Mesenchymal stem cell (in vitro differentiated cells and primary cell): Measurements from ENCODE around the gene KIF26B.

Source experiments
- DNase-seq: peaks from one replicate; pipeline ENCODE4 v3.0.0-alpha.2; 2013
- H2AFZ ChIP-seq: one replicate; pipeline ENCODE4 v1.6.1; 2013; ENCODE audit warnings: low read depth, mild to moderate bottlenecking, control low read depth, inconsistent platforms, low read length, moderate library complexity
- H2AK5ac ChIP-seq: 2 replicates; pipeline ENCODE4 v1.6.1; 2013; ENCODE audit warnings: low read length, moderate library complexity, mild to moderate bottlenecking, inconsistent platforms; ENCODE audit not compliant: severe bottlenecking
- H2BK120ac ChIP-seq: one replicate; pipeline ENCODE4 v1.6.1; 2013; ENCODE audit warnings: low read depth, mild to moderate bottlenecking, inconsistent platforms, low read length, moderate library complexity
- H2BK12ac ChIP-seq, 2 experiments: one replicate each; pipeline ENCODE4 v1.6.1; 2013; ENCODE audit warnings: inconsistent platforms in 2 of 2, low read length in 2 of 2, mild to moderate bottlenecking in 2 of 2, moderate library complexity in 2 of 2, control low read depth in 1 of 2
- H2BK15ac ChIP-seq: one replicate; pipeline ENCODE4 v1.6.1; 2013; ENCODE audit warnings: mild to moderate bottlenecking, low read depth, inconsistent platforms; ENCODE audit not compliant: poor library complexity, severe bottlenecking
- H2BK5ac ChIP-seq: 2 replicates; pipeline ENCODE4 v1.6.1; 2013; ENCODE audit warnings: low read depth, mild to moderate bottlenecking, low read length, control low read depth, inconsistent platforms; ENCODE audit not compliant: poor library complexity, severe bottlenecking
- H3K14ac ChIP-seq, 2 experiments: one replicate each; pipeline ENCODE4 v1.6.1; 2013; ENCODE audit warnings: inconsistent platforms in 2 of 2, low read length in 2 of 2, control low read depth in 1 of 2, mild to moderate bottlenecking in 1 of 2, moderate library complexity in 1 of 2
- H3K18ac ChIP-seq, 2 experiments: one replicate each; pipeline ENCODE4 v1.6.1; 2013; ENCODE audit warnings: inconsistent platforms in 2 of 2, low read length in 2 of 2, control low read depth in 1 of 2, low read depth in 1 of 2, mild to moderate bottlenecking in 1 of 2
- H3K23ac ChIP-seq, 2 experiments: one replicate each; pipeline ENCODE4 v1.6.1; 2013; ENCODE audit warnings: inconsistent platforms in 2 of 2, low read length in 2 of 2, mild to moderate bottlenecking in 2 of 2, moderate library complexity in 2 of 2, control low read depth in 1 of 2
- H3K27ac ChIP-seq: 2 replicates; pipeline ENCODE4 v1.5.1; 2013; ENCODE audit warnings: mild to moderate bottlenecking, moderate library complexity, low read length, control low read depth, inconsistent platforms; ENCODE audit not compliant: poor library complexity, severe bottlenecking
- H3K27me3 ChIP-seq, 2 experiments: 2 replicates each; pipeline versions ENCODE4 v1.6.1 to v1.7.0; 2013; ENCODE audit warnings: low read length in 2 of 2, mild to moderate bottlenecking in 2 of 2, moderate library complexity in 2 of 2, control low read depth in 1 of 2, inconsistent platforms in 1 of 2; ENCODE audit not compliant: control insufficient read depth in 1 of 2, insufficient read depth in 1 of 2
- H3K36me3 ChIP-seq, 2 experiments: 2 replicates each; pipeline versions ENCODE4 v1.6.1 to v1.7.0; 2013; ENCODE audit warnings: low read length in 2 of 2, control low read depth in 1 of 2, inconsistent platforms in 1 of 2, low read depth in 1 of 2, mild to moderate bottlenecking in 1 of 2; ENCODE audit not compliant: insufficient read depth in 2 of 2, control insufficient read depth in 1 of 2
- H3K4ac ChIP-seq, 2 experiments: one replicate each; pipeline ENCODE4 v1.6.1; 2013; ENCODE audit warnings: inconsistent platforms in 2 of 2, low read length in 2 of 2, mild to moderate bottlenecking in 2 of 2, moderate library complexity in 2 of 2, control low read depth in 1 of 2, low read depth in 1 of 2
- H3K4me1 ChIP-seq: 2 replicates; pipeline ENCODE4 v1.6.1; 2013; ENCODE audit warnings: low read depth, low read length, control low read depth; ENCODE audit not compliant: control insufficient read depth, insufficient read depth
- H3K4me2 ChIP-seq: 2 replicates; pipeline ENCODE4 v1.6.1; 2013; ENCODE audit warnings: low read length, mild to moderate bottlenecking, inconsistent platforms; ENCODE audit not compliant: poor library complexity, severe bottlenecking
- H3K4me3 ChIP-seq, 2 experiments: 2 replicates each; pipeline versions ENCODE4 v1.5.1 to v1.7.0; 2013; ENCODE audit warnings: low read length in 2 of 2, mild to moderate bottlenecking in 2 of 2, control low read depth in 1 of 2, low read depth in 1 of 2; ENCODE audit not compliant: insufficient read depth in 1 of 2
- H3K79me1 ChIP-seq: replicated peaks from 2 replicates; pipeline ENCODE4 v1.6.1; 2013; ENCODE audit warnings: mild to moderate bottlenecking, control low read depth, low read length, inconsistent platforms; ENCODE audit not compliant: poor library complexity, severe bottlenecking
- H3K9ac ChIP-seq: 2 replicates; pipeline ENCODE4 v1.7.0; 2013; ENCODE audit warnings: mild to moderate bottlenecking, low read length, moderate library complexity
- H3K9me3 ChIP-seq: 2 replicates; pipeline ENCODE4 v1.7.0; 2013; ENCODE audit warnings: mild to moderate bottlenecking, low read length; ENCODE audit not compliant: control insufficient read depth
- H4K8ac ChIP-seq: one replicate; pipeline ENCODE4 v1.6.1; 2013; ENCODE audit warnings: inconsistent platforms, mild to moderate bottlenecking, low read length, moderate library complexity
- H4K91ac ChIP-seq: one replicate; pipeline ENCODE4 v1.6.1; 2013; ENCODE audit warnings: mild to moderate bottlenecking, low read length, inconsistent platforms
- WGBS: methylation state at CpG from one replicate; pipeline ENCODE4 v1.1.7; 2013; ENCODE audit warnings: mixed read lengths; 5-methylcytosine and 5-hydroxymethylcytosine counted together

Gene KIF26B

GRCh38 chr1:245211761-245212160 is 57.0 kb downstream of the KIF26B start:
- Histone ChIP-seq H3K4me3 (no peak overlapping the region), H3K4me1 (peaks cover 2% of the 10 kb centered on the region), H3K79me1 (no peaks in the 10 kb centered on the region), H3K27ac (no peak overlapping the region), H2BK5ac (no peak overlapping the region), H3K9ac (no peak overlapping the region), H4K91ac (no peak overlapping the region), H2AFZ (no peak overlapping the region), H3K4me2 (no peak overlapping the region), H2BK12ac (no peak overlapping the region), H3K4ac (no peak overlapping the region), H2BK120ac (no peak overlapping the region), H3K14ac (no peak overlapping the region), H3K23ac (no peak overlapping the region), H2BK15ac (no peak overlapping the region), H3K9me3 (peaks cover 21% of the 10 kb centered on the region), H3K27me3 (peaks cover 0 to 4% of the 10 kb centered on the region in 2 experiments), H2AK5ac (no peak overlapping the region), H3K36me3 (no peaks in the 10 kb centered on the region), H3K18ac (no peak overlapping the region), H4K8ac (no peak overlapping the region)
- no peak for DNase-seq
- 90% methylated on average over 10 of the region's 10 CpGs for WGBS

GRCh38 chr1:245212221-245212710 is 57.5 kb downstream of the KIF26B start:
- H3K23ac ChIP-seq, result no peak overlapping the region
- no peak overlapping the region for H4K91ac ChIP-seq
- no peak overlapping the region for H2BK5ac ChIP-seq
- no peak overlapping the region for H2BK12ac ChIP-seq
- no peak overlapping the region for H2BK15ac ChIP-seq
- no peak overlapping the region for H3K9ac ChIP-seq
- H3K4me2 ChIP-seq, result no peak overlapping the region
- no peaks in the 10 kb centered on the region for H3K36me3 ChIP-seq
- H3K27ac ChIP-seq, result no peak overlapping the region
- H3K4ac ChIP-seq, result no peak overlapping the region
- no peak overlapping the region for H3K14ac ChIP-seq
- no peak overlapping the region for H3K4me3 ChIP-seq
- H4K8ac ChIP-seq, result no peak overlapping the region
- H2AFZ ChIP-seq, result no peak overlapping the region
- H3K4me1 ChIP-seq, result peaks cover 2% of the 10 kb centered on the region
- H3K18ac ChIP-seq, result no peak overlapping the region
- H2AK5ac ChIP-seq, result no peak overlapping the region
- H2BK120ac ChIP-seq, result no peak overlapping the region
- H3K9me3 ChIP-seq, result peaks cover 16% of the 10 kb centered on the region
- 92% methylated on average over 15 of the region's 15 CpGs for WGBS
- peaks cover 0 to 4% of the 10 kb centered on the region in 2 experiments for H3K27me3 ChIP-seq
- no peak for DNase-seq
- no peaks in the 10 kb centered on the region for H3K79me1 ChIP-seq

GRCh38 chr1:245213066-245213831 is 58.5 kb downstream of the KIF26B start:
- Histone ChIP-seq H3K4me2 (no peak overlapping the region), H3K18ac (no peak overlapping the region), H3K9ac (no peak overlapping the region), H3K27ac (no peak overlapping the region), H4K8ac (no peak overlapping the region), H3K27me3 (peaks cover 0 to 4% of the 10 kb centered on the region in 2 experiments), H3K14ac (peak overlapping the region in 1 of 2 experiments; percentile 44), H2AFZ (no peak overlapping the region), H3K4me1 (peaks cover 2% of the 10 kb centered on the region), H4K91ac (no peak overlapping the region), H3K9me3 (peaks cover 6% of the 10 kb centered on the region), H2BK12ac (no peak overlapping the region), H2BK15ac (no peak overlapping the region), H3K4me3 (no peak overlapping the region), H3K23ac (no peak overlapping the region), H3K36me3 (no peaks in the 10 kb centered on the region), H2BK120ac (no peak overlapping the region), H3K4ac (no peak overlapping the region), H3K79me1 (no peaks in the 10 kb centered on the region), H2AK5ac (no peak overlapping the region), H2BK5ac (no peak overlapping the region)
- DNase-seq, result no peak
- WGBS, result 86% methylated on average over 15 of the region's 15 CpGs

GRCh38 chr1:245215071-245215470 is 60.3 kb downstream of the KIF26B start:
- no peak overlapping the region for H2AK5ac ChIP-seq
- no peak overlapping the region for H2BK5ac ChIP-seq
- no peak for DNase-seq
- no peak overlapping the region for H4K8ac ChIP-seq
- H3K27me3 ChIP-seq, result peaks cover 0 to 4% of the 10 kb centered on the region in 2 experiments
- no peak overlapping the region for H2BK15ac ChIP-seq
- H4K91ac ChIP-seq, result no peak overlapping the region
- no peak overlapping the region for H3K14ac ChIP-seq
- H2BK120ac ChIP-seq, result no peak overlapping the region
- H3K23ac ChIP-seq, result no peak overlapping the region
- 84% methylated on average over 8 of the region's 8 CpGs for WGBS
- no peak overlapping the region for H3K27ac ChIP-seq
- no peak overlapping the region for H3K4me2 ChIP-seq
- no peaks in the 10 kb centered on the region for H3K79me1 ChIP-seq
- H2AFZ ChIP-seq, result no peak overlapping the region
- no peak overlapping the region for H3K4me3 ChIP-seq
- H3K9me3 ChIP-seq, result no peaks in the 10 kb centered on the region
- no peaks in the 10 kb centered on the region for H3K36me3 ChIP-seq
- H3K18ac ChIP-seq, result no peak overlapping the region
- peaks cover 1% of the 10 kb centered on the region for H3K4me1 ChIP-seq
- H3K4ac ChIP-seq, result no peak overlapping the region
- no peak overlapping the region for H3K9ac ChIP-seq
- H2BK12ac ChIP-seq, result no peak overlapping the region
